MV-4-11 (cell line): ENCODE measurements around the gene PKNOX2.

Experiments used
- DNase-seq: peaks from one replicate; lab custom pipeline; 2025; lab: John Stamatoyannopoulos, UW

Gene PKNOX2

GRCh38 chr11:125314276-125315078 lies 149.9 kb downstream of the PKNOX2 start:
- no peak for DNase-seq

GRCh38 chr11:125315079-125315740 lies 150.7 kb downstream of the PKNOX2 start:
- no peak for DNase-seq

- no peak for DNase-seq
Observed at GRCh38 chr11:125317416-125317815, 152.9 kb downstream of the PKNOX2 start.

- DNase-seq = no peak
Observed at GRCh38 chr11:125319649-125320048, 155.1 kb downstream of the PKNOX2 start.

GRCh38 chr11:125320347-125321076 lies 156.0 kb downstream of the PKNOX2 start:
- DNase-seq = no peak

GRCh38 chr11:125322289-125322688 lies 157.7 kb downstream of the PKNOX2 start:
- DNase-seq = no peak

- DNase-seq = no peak
Observed at GRCh38 chr11:125325196-125325595, 160.6 kb downstream of the PKNOX2 start.

GRCh38 chr11:125326126-125326525 lies 161.6 kb downstream of the PKNOX2 start:
- DNase-seq = no peak

- DNase-seq = no peak
Observed at GRCh38 chr11:125327518-125328224, 163.1 kb downstream of the PKNOX2 start.

GRCh38 chr11:125328225-125328580 lies 163.7 kb downstream of the PKNOX2 start:
- no peak for DNase-seq

GRCh38 chr11:125329786-125330185 lies 165.2 kb downstream of the PKNOX2 start:
- DNase-seq = no peak

GRCh38 chr11:125330462-125331325 lies 166.1 kb downstream of the PKNOX2 start:
- no peak for DNase-seq

- no peak for DNase-seq
Observed at GRCh38 chr11:125331357-125332035, 166.9 kb downstream of the PKNOX2 start.

- no peak for DNase-seq
Observed at GRCh38 chr11:125332821-125333220, 168.3 kb downstream of the PKNOX2 start.

- no peak for DNase-seq
Observed at GRCh38 chr11:125333354-125334073, 169.0 kb downstream of the PKNOX2 start.

- no peak for DNase-seq
Observed at GRCh38 chr11:125335106-125335505, 170.6 kb downstream of the PKNOX2 start.

GRCh38 chr11:125337836-125338834 lies 173.6 kb downstream of the PKNOX2 start:
- no peak for DNase-seq

GRCh38 chr11:125338886-125339811 lies 174.6 kb downstream of the PKNOX2 start:
- DNase-seq = peak; percentile 22
